Caco-2 (cell line): ENCODE data around the gene WDR41. TPM values are rescaled to one million over a fixed set of nuclear protein-coding genes. Genes with fewer than 3 reads are reported as not detected.

ENCODE experiments used
- BruUV-seq: library from RNA; stranded (reverse); fragments of 400-500 nt; replicated peaks from 2 replicates; lab custom pipeline; 2021; lab: Mats Ljungman, UMichigan
- CTCF ChIA-PET: fragments of 300-600 bp; sonication (Branson Sonifier 250); formaldehyde crosslinking; loops from one replicate; lab custom pipeline; 2022; ENCODE audit warnings: antibody characterized with exemption; lab: Charles Lee
- POLR2A ChIA-PET: fragments of 300-600 bp; sonication (Branson Sonifier 250); formaldehyde crosslinking; loops from one replicate; lab custom pipeline; 2022; ENCODE audit warnings: antibody characterized with exemption; lab: Charles Lee
- DNase-seq, 2 experiments: peaks; one replicate each; pipeline versions ENCODE4 v3.0.0 to v3.0.0-alpha.2; 2020 to 2022
- H3K27me3 ChIP-seq: replicated peaks from 2 replicates; pipeline ENCODE4 v1.6.0; 2011; ENCODE audit warnings: low read length; ENCODE audit not compliant: control insufficient read depth, insufficient read depth
- H3K36me3 ChIP-seq: 2 replicates; pipeline ENCODE4 v1.5.1; 2011; ENCODE audit warnings: low read length; ENCODE audit not compliant: control insufficient read depth, insufficient read depth
- H3K4me1 ChIP-seq: fragments of 250-450 bp; sonication (Bioruptor Pico); 2 replicates; pipeline ENCODE4 v1.5.1; 2020; ENCODE audit warnings: mild to moderate bottlenecking
- H3K4me3 ChIP-seq: 2 replicates; pipeline ENCODE4 v1.5.1; 2011; ENCODE audit warnings: low read depth, mild to moderate bottlenecking, control low read depth, low read length
- H3K9me3 ChIP-seq: fragments of 250-450 bp; sonication (Bioruptor Pico); 2 replicates; pipeline ENCODE4 v1.5.1; 2020; ENCODE audit warnings: mild to moderate bottlenecking, moderate library complexity
- H3K27ac Mint-ChIP-seq: one replicate; pipeline ENCODE4 v1.8.0; 2022; ENCODE audit warnings: mixed read lengths; ENCODE audit not compliant: unreplicated experiment
- H3K27me3 Mint-ChIP-seq: one replicate; pipeline ENCODE4 v1.8.0; 2022; ENCODE audit warnings: mixed read lengths; ENCODE audit not compliant: insufficient read depth, unreplicated experiment
- H3K36me3 Mint-ChIP-seq: one replicate; pipeline ENCODE4 v1.8.0; 2022; ENCODE audit warnings: mild to moderate bottlenecking, mixed read lengths; ENCODE audit not compliant: insufficient read depth, unreplicated experiment
- H3K4me1 Mint-ChIP-seq: one replicate; pipeline ENCODE4 v1.8.0; 2022; ENCODE audit warnings: low read depth, mixed read lengths; ENCODE audit not compliant: unreplicated experiment
- H3K4me3 Mint-ChIP-seq: one replicate; pipeline ENCODE4 v1.8.0; 2022; ENCODE audit warnings: mild to moderate bottlenecking, moderate library complexity, mixed read lengths; ENCODE audit not compliant: unreplicated experiment
- H3K9me3 Mint-ChIP-seq: one replicate; pipeline ENCODE4 v1.8.0; 2022; ENCODE audit warnings: mixed read lengths; ENCODE audit not compliant: unreplicated experiment
- CTCF ChIP-seq, 2 experiments: fragments of 200-600 bp in 1 of 2; IDR thresholded peaks; 1 replicate in 1 of 2; 2 replicates in 1 of 2; pipeline versions ENCODE4 v1.5.1 to v1.8.0; 2011 to 2022; ENCODE audit warnings: antibody characterized with exemption in 1 of 2, control low read depth in 1 of 2, inconsistent platforms in 1 of 2, low read depth in 1 of 2, low read length in 1 of 2, mild to moderate bottlenecking in 1 of 2, moderate library complexity in 1 of 2; ENCODE audit not compliant: insufficient read depth in 1 of 2, severe bottlenecking in 1 of 2, unreplicated experiment in 1 of 2
- intact Hi-C: fragments of 100-400 bp; cut with micrococcal nuclease; formaldehyde crosslinking; loops from one replicate; pipeline ENCODE4 v1.10.0; 2022; ENCODE audit not compliant: unreplicated experiment
- total RNA-seq: library from RNA; stranded (reverse); gene quantifications from 2 replicates; pipeline ENCODE4 v1.2.3, GENCODE V29; 2022

Gene WDR41
- total RNA-seq, 1 experiment from 2014 or later, result 64.1 TPM

DNA sequence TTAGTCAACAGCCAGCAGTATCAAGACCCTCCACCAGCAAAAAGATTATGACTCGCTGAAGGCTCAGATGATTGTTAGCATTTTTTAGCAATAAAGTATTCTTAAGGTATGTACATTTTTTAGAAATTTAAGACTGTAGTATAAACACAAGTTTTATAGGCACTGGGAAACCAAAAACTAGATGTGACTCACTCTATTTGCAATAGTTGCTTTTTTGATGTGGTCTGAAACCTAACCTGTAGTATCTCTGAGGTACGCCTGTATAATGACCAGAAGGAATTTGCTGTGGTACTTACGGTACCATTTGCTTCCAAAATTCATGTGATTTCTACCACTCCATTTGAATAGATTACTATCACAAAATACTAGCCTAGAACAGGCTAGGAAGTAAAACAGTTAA, 60.8 kb downstream of the WDR41 start:
- no peaks in the 10 kb centered on the region for H3K9me3 ChIP-seq
- peaks cover 28% of the 10 kb centered on the region for H3K4me1 ChIP-seq
- intact Hi-C loops, result no loop called here
- Mint-ChIP-seq H3K27me3 (no peaks in the 10 kb centered on the region), H3K27ac (no peak overlapping the region), H3K4me3 (no peak overlapping the region), H3K36me3 (peaks cover 20% of the 10 kb centered on the region), H3K9me3 (no peaks in the 10 kb centered on the region), H3K4me1 (peaks cover 9% of the 10 kb centered on the region)
- ChIA-PET POLR2A (no interaction called here), CTCF (no interaction called here)
- TF ChIP-seq CTCF (IDR thresholded peaks at IDR 0.05; ENCODE audit: insufficient read depth in 1 of 2, low read depth in 1 of 2, low read length in 1 of 2, severe bottlenecking in 1 of 2, unreplicated experiment in 1 of 2), result no peak
- H3K4me3 ChIP-seq, result no peak overlapping the region
- H3K27me3 ChIP-seq, result no peaks in the 10 kb centered on the region
- H3K36me3 ChIP-seq, result no peaks in the 10 kb centered on the region; the same call in 1 of the 2 replicates
- DNase-seq, result no peak
- BruUV-seq, result no TSS peak

DNA sequence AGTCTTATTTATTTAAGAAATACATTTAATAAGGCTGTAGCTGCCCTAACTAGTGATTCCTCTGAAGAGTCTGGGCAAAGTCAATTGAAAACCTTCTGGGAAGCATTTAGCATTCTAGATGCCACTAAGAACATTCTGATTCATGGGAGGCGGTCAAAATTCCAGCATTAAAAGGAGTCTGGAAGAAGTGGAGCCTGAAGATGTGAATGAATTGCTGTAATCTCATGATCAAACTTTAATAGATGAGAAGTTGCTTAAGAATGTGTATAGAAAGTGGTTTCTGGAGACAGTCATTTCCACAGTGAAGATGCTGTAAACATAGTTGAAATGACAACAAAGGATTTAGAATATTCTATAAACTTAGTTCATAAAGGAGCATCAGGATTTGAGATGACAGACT, 61.4 kb downstream of the WDR41 start:
- H3K27me3 ChIP-seq, result no peaks in the 10 kb centered on the region
- no peak overlapping the region for H3K4me3 ChIP-seq
- ChIA-PET POLR2A (no interaction called here), CTCF (no interaction called here)
- intact Hi-C loops, result no loop called here
- H3K36me3 ChIP-seq, result no peaks in the 10 kb centered on the region; the same call in 1 of the 2 replicates
- Mint-ChIP-seq H3K36me3 (peaks cover 20% of the 10 kb centered on the region), H3K4me1 (peaks cover 14% of the 10 kb centered on the region), H3K27me3 (no peaks in the 10 kb centered on the region), H3K4me3 (no peak overlapping the region), H3K27ac (no peak overlapping the region), H3K9me3 (no peaks in the 10 kb centered on the region)
- peaks cover 29% of the 10 kb centered on the region for H3K4me1 ChIP-seq
- BruUV-seq, result no TSS peak
- no peak for DNase-seq
- no peaks in the 10 kb centered on the region for H3K9me3 ChIP-seq
- no peak for TF ChIP-seq CTCF (IDR thresholded peaks at IDR 0.05; ENCODE audit: insufficient read depth in 1 of 2, low read depth in 1 of 2, low read length in 1 of 2, severe bottlenecking in 1 of 2, unreplicated experiment in 1 of 2)

GRCh38 chr5:77428526-77428925, 63.6 kb downstream of the WDR41 start:
- H3K9me3 Mint-ChIP-seq, result no peaks in the 10 kb centered on the region
- ChIA-PET CTCF (no interaction called here), POLR2A (no interaction called here)
- no peak overlapping the region for H3K27ac Mint-ChIP-seq
- Histone ChIP-seq H3K4me3 (no peak overlapping the region), H3K36me3 (no peaks in the 10 kb centered on the region), H3K27me3 (no peaks in the 10 kb centered on the region), H3K9me3 (no peaks in the 10 kb centered on the region), H3K4me1 (peaks cover 50% of the 10 kb centered on the region)
- BruUV-seq, result no TSS peak
- H3K27me3 Mint-ChIP-seq, result no peaks in the 10 kb centered on the region
- no peak for TF ChIP-seq CTCF (IDR thresholded peaks at IDR 0.05; ENCODE audit: insufficient read depth in 1 of 2, low read depth in 1 of 2, low read length in 1 of 2, severe bottlenecking in 1 of 2, unreplicated experiment in 1 of 2)
- intact Hi-C loops, result loop anchor here (5.0 kb wide), 1 partner anchor 64 kb away; the partner anchor contains the start of gene WDR41
- no peak for DNase-seq
- H3K4me3 Mint-ChIP-seq, result no peak overlapping the region
- H3K36me3 Mint-ChIP-seq, result peaks cover 10% of the 10 kb centered on the region
- peaks cover 24% of the 10 kb centered on the region for H3K4me1 Mint-ChIP-seq
